Epithelial cell of umbilical artery (primary cell): ENCODE data around the gene BCO2. TPM values are rescaled to one million over a fixed set of nuclear protein-coding genes. Genes with fewer than 3 reads are reported as not detected.

Experiments
- total RNA-seq: library from RNA; depleted of rRNA; stranded (reverse); fragments of >200 nt; gene quantifications from 2 replicates; pipeline ENCODE4 v1.2.3, GENCODE V29; 2014

Gene BCO2
- total RNA-seq: 0.61 and 0.65 TPM in 2 replicates

GRCh38 chr11:112174789-112175598 is at the start of gene BCO2:
BCO2 (plus strand) TSS chr11:112175512; CDS start chr11:112175602, 90 bp downstream.

GRCh38 chr11:112163875-112164685 is 11.2 kb upstream of the BCO2 start, which contains the start of gene IL18:
IL18 (minus strand) TSS chr11:112164094; CDS start chr11:112155053, 9,041 bp downstream.

GRCh38 chr11:112167145-112167544 is 8.2 kb upstream of the BCO2 start, which contains the start of gene TEX12:
TEX12 (plus strand) TSS chr11:112167372; CDS start chr11:112169269, 1,897 bp downstream.

GRCh38 chr11:112226062-112226830 is 50.9 kb downstream of the BCO2 start, which contains the start of gene PTS:
PTS (plus strand) TSS chr11:112226428; CDS start chr11:112226444, 16 bp downstream.

GRCh38 chr11:112260490-112260889 is 85.2 kb downstream of the BCO2 start, which contains the start of gene PLET1:
PLET1 (minus strand) TSS chr11:112260860; CDS start chr11:112260589, 271 bp downstream.

Other genes with a start within 250 kb of the BCO2 start
- 26.4 and 30.5 TPM in 2 replicates for gene DIXDC1, start 238.2 kb upstream of the BCO2 start, total RNA-seq
- gene DLAT, start 150.1 kb upstream of the BCO2 start, total RNA-seq: 38.0 and 42.2 TPM in 2 replicates
- gene PIH1D2, start 101.5 kb upstream of the BCO2 start, total RNA-seq: 1.2 and 1.9 TPM in 2 replicates
- gene NKAPD1, start 101.2 kb upstream of the BCO2 start, total RNA-seq: 23.1 and 24.7 TPM in 2 replicates
- gene TIMM8B, start 88.8 kb upstream of the BCO2 start, total RNA-seq: 40.9 and 70.5 TPM in 2 replicates
- gene SDHD, start 88.6 kb upstream of the BCO2 start, total RNA-seq: 121 and 189 TPM in 2 replicates
- gene IL18, start 11.4 kb upstream of the BCO2 start, total RNA-seq: not detected in 2 replicates
- gene TEX12, start 8.1 kb upstream of the BCO2 start, total RNA-seq: 0.32 TPM in 1 of 2 replicates, not detected in the other
- gene PTS, start 50.9 kb downstream of the BCO2 start, total RNA-seq: 52.0 and 59.9 TPM in 2 replicates
- gene PLET1, start 85.3 kb downstream of the BCO2 start, total RNA-seq: not detected in 2 replicates